Activated CD4-positive, alpha-beta T cell treated with anti-CD3 and anti-CD28 coated beads for 4 hours (primary cell): Measurements from ENCODE around the gene LRRC17.
"Not testable (repeated sequence)": the region's sequence is repeated elsewhere in the genome, so short reads cannot be mapped to it uniquely, and the experiment has no call there.

Experiments
- DNase-seq, 2 donors: peaks; one replicate each; pipeline ENCODE4 v3.0.0-alpha.2; 2020

LRRC17 gene

GRCh38 chr7:102897856-102898531 is 14.8 kb upstream of the LRRC17 start:
- no peak for DNase-seq

GRCh38 chr7:102898532-102898859 is 14.3 kb upstream of the LRRC17 start:
- DNase-seq = no peak

- DNase-seq = not testable (repeated sequence)
Measured at GRCh38 chr7:102902052-102902451, 10.7 kb upstream of the LRRC17 start.

GRCh38 chr7:102903576-102903975 is 9.2 kb upstream of the LRRC17 start:
- not testable (repeated sequence) for DNase-seq

- DNase-seq = no peak
Measured at GRCh38 chr7:102908676-102909075, 4.1 kb upstream of the LRRC17 start.

GRCh38 chr7:102913826-102914225 is 1.0 kb downstream of the LRRC17 start:
- no peak for DNase-seq

GRCh38 chr7:102914585-102914984 is 1.8 kb downstream of the LRRC17 start:
- no peak for DNase-seq

GRCh38 chr7:102916426-102916825 is 3.6 kb downstream of the LRRC17 start:
- no peak for DNase-seq

GRCh38 chr7:102916881-102917280 is 4.1 kb downstream of the LRRC17 start:
- DNase-seq = no peak

GRCh38 chr7:102917436-102918353 is 4.9 kb downstream of the LRRC17 start:
- DNase-seq = no peak

- DNase-seq = no peak
Measured at GRCh38 chr7:102918845-102919244, 6.0 kb downstream of the LRRC17 start.

- no peak for DNase-seq
Measured at GRCh38 chr7:102925976-102926782, 13.4 kb downstream of the LRRC17 start.

- no peak for DNase-seq
Measured at GRCh38 chr7:102926783-102927140, 14.0 kb downstream of the LRRC17 start.

- DNase-seq = no peak
Measured at GRCh38 chr7:102927312-102927933, 14.6 kb downstream of the LRRC17 start.

GRCh38 chr7:102931757-102932156 is 19.0 kb downstream of the LRRC17 start:
- DNase-seq = no peak

- no peak for DNase-seq
Measured at GRCh38 chr7:102933763-102934162, 21.0 kb downstream of the LRRC17 start.

GRCh38 chr7:102934239-102934638 is 21.4 kb downstream of the LRRC17 start:
- DNase-seq = no peak

- DNase-seq = no peak
Measured at GRCh38 chr7:102934701-102935100, 21.9 kb downstream of the LRRC17 start.

- no peak for DNase-seq
Measured at GRCh38 chr7:102935450-102936115, 22.8 kb downstream of the LRRC17 start.

GRCh38 chr7:102938679-102939078 is 25.9 kb downstream of the LRRC17 start:
- DNase-seq = no peak

- no peak for DNase-seq
Measured at GRCh38 chr7:102942181-102942866, 29.5 kb downstream of the LRRC17 start.

- DNase-seq = no peak
Measured at GRCh38 chr7:102942868-102943267, 30.1 kb downstream of the LRRC17 start.
